EH (cell line): ENCODE data around the gene P2RY2.

Experiments
- DNase-seq: peaks from one replicate; pipeline ENCODE4 v3.0.0-alpha.2; 2015; ENCODE audit warnings: low read depth

P2RY2 gene

GRCh38 chr11:73242251-73243092 is 24.4 kb downstream of the P2RY2 start:
- DNase-seq: peak; percentile 82

DNA sequence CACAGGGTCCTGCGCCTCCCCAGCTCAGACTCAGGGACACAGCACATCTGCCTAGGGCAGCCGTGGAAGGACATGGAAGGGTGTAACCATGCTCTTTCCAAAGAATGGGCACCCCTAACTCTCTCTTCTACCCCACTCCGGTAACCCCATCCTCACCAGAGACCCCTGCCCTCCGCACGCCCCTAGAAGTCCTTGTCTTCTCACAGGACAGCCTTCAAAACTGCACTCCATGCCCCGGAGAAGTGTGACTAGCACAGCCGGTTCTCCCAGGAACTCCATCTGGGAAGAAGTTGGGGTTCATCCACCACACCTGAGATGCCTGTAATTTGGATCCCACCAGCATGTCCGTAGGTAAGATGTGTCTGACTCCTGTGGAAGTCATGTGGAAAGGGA is 25.0 kb downstream of the P2RY2 start:
- DNase-seq: no peak

DNA sequence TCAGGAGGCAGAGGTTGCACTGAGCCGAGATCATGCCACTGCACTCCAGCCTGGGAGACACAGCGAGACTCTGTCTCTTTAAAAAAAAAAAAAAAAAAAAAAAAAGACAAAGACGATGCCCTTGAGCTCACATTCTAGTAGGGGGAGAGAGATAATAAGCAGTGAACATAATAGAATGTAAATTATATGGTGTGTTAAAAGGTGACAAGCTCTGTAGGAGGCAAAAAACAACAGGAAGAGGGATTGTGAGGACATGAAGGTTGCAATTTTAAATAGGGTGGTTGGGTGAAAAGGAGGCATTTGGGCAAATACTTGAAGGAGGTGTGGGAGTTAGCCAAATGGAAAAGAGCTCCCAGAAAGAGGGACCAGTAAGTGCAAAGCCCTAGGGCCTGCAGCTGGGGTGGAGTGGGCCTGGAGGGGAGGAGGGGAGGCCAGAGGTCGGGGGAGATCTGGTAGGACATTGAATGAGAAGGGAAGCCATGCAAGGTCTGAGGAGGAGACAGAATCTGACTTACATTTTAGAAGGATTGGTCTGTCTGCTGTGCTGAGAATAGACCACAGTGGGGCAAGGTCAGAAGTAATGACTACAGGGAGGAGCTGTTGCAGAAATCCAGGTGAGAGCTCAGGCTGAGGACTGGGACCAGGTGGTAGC is 26.6 kb downstream of the P2RY2 start:
- DNase-seq: no peak

DNA sequence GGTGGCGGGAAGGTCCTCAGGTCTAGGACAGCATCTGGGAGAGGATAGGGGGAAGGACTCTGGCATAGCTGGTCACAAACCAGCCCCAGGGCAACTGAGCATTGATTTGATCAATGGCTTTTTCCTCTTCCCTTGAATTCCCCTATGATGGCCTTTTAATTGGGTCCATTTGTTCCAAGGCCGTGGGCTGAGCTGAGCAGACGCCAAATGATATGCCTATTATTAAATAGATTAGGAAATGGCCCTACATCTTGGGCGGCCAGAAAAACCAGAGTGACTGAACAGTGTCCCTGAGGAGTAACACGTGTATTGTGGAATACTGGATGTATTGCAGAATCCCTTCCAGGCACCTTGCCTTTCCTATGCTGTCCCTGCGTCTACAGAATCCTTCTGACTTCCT is 27.4 kb downstream of the P2RY2 start:
- DNase-seq: no peak

- peak; percentile 29 for DNase-seq
Measured at GRCh38 chr11:73246303-73246702, 28.2 kb downstream of the P2RY2 start.

GRCh38 chr11:73248526-73249185 is 30.6 kb downstream of the P2RY2 start:
- DNase-seq: no peak

GRCh38 chr11:73249304-73249703 is 31.2 kb downstream of the P2RY2 start:
- no peak for DNase-seq

GRCh38 chr11:73249853-73250783 is 32.0 kb downstream of the P2RY2 start:
- no peak for DNase-seq

DNA sequence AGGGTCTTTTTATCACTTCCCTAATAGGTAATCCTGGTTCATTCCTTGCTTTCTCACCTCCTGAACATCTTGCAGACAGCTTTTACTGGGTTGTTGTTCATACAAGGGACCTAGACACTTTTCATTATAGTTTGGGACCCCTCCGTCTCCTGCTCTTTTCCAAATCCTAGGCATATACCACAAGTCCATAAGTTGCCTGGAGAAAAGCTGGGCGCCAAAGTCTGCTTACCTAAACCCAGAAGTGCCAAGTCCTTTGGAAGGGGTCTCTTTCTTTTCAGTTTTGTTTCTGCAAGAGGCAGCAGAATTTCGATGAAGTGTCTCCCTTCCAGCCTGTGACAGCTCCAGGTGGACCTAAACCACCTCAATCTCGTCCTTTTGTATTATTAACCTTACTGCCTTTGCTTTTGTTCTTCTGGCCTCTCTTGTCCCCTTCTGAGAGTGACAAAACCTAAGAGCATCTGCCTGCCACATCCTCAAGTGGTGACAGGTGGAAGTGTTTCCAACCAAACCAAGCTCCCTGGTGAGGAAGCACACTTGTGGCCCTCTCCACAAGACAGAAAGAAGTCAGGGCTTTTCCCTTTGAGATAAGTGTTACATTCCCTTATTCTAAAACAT is 34.6 kb downstream of the P2RY2 start:
- no peak for DNase-seq

DNA sequence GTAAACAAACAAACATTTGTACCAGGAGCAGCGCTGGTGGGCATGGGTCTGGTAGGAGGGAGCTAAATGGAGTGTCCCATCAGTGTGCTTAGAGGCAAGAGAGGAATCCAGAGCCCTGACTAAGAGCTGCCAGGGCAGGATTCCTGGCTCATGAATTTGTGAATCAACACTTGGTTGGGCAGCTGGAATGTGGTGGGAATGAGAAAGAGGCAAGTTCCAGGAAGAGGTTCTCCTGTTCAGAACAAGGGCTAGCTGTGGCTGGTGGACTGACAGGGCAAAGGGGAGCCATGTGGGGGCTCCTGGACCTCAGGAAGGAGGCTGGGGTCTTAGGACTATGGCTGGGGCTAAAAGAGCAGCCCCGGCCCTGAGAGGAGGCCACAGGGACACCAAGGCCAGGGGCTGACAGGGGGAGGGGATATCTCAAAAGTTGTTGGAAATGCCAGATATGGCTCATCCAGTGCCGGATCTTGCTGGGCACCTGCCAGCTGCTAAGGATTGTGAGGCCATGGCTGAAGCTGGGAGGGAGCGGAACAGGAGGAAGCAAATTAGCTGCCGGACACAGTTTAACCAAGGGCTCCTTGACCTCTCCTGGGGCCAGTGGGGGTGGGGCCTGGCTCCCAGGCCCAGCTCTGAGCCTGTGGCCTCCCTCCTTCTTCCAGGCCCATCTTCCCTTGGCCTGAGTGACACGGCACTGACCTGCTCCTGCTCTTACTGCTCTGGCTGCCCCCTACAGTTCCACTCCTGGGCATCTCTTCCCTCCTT is 39.4 kb downstream of the P2RY2 start:
- peak; percentile 98 for DNase-seq

- DNase-seq: no peak
Measured at GRCh38 chr11:73258104-73259035, 40.3 kb downstream of the P2RY2 start.

DNA sequence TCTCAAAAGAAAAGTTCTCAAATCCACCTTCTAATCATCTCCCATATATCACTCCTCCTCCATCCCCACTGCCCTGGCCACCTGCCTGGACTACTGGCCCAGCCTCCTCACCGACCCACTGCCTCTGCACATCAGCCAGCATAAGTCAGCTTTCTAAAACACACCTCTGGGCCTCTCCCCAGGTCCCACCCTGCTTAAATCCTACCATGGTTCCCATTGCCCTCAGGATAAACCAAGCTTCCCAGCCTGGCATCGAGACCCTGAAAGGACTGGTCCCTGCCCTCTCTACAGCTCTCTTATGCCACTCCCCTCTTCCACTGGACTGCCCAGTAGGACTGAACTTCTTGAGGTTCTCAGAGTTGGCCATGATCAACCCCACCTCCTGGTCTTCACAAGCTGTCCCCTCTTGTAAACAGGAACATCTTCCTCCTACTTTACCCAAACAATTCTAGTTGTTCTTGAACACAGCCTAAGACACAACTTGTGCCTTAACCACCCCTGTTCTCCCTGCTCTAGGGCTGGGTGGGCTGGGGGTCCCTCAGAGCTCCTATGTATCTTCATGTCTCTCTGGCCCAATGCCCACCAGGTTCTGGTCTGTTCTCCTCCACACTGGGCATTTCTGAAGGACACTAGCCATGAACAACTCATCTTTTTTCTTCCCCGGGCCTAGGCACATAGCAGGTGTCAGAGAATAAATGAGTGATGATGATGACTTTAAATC is 41.5 kb downstream of the P2RY2 start:
- DNase-seq: no peak

DNA sequence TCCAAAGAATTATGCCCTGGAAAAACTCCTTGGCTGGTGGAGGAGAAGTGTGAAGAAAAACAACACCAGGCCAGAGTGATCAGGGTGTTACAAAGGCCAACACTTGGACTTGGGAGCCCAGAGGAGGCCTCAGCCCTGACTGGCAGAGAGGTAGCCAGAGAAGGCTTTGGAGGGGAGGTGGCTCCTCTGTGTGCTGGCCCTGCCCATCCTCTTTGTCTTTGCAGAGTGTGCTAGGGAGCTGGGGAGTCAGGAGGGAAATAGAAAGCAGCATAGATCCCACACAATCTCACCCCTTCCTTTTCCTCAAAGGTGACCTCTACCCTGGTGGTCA is 42.0 kb downstream of the P2RY2 start:
- DNase-seq: no peak

DNA sequence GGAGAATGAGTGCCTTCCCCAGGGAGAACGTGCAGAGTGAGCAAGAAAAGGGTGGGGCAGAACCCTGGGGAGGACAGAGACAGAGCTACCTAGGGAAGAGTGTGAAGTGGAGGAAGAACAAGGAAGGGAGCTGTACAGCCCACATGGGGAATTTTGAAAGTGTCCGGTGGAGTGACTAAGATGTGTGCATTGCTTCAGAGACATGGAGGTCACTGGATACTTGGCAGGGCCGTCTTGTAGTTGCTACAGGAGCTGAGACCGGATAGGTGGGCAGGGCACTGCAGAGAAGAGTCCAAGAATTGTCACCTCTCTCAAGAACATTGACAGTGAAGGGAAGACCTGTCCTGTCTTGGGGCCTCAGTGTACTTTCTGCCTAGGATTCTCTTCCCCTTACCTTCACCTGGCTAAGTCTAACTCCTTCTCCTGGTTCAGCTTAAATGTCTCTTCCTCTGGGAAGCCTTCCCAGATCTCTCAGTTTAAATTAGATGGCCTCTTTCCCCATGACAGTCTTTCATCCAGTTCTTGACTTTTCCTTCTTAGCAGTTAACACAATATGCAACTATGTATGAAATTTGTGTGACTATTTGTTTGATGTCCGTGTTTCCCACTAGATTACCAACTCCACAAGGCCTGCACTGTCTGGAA is 44.9 kb downstream of the P2RY2 start:
- peak; percentile 57 for DNase-seq

DNA sequence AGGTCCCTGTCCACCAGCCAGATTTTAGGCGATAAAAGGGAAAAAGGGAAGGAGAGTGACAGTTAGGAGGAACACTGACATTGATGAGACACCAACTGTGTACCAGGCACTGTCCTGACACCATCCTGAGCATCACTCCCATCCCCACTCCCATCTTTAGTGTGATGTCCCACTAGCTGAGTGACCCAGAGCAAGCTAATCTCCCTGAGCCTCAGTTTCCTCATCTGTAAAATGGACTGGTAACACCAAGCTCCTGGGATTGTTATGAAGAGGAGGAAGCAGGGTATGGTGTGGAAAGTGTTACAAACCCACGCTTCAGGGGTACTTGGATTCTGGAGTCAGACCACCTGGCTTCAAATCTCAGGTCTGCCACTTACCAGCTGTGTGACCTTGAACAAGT is 45.6 kb downstream of the P2RY2 start:
- DNase-seq: no peak

GRCh38 chr11:73265278-73265810 is 47.3 kb downstream of the P2RY2 start:
- DNase-seq: no peak

- DNase-seq: no peak
Measured at GRCh38 chr11:73265853-73266645, 48.0 kb downstream of the P2RY2 start.

DNA sequence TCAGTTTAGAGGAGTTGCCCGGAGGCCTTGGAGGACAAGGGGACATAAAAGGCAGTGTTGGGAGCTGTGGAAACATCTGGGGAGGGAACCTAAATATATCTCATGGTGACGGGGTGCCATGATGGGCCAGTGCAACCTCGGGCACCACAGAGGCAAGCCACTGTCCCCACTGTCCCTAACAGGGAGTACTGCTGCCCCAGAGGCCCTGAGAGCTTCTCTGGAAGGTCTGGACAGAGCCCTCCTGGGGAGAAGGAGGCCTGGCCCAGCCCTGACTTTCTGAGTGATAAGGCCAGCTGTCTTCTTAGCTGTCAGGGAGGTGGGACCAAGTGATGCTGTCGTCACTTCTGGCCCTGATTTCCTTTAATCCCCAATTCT is 48.6 kb downstream of the P2RY2 start:
- no peak for DNase-seq
